ENCODE measurements around the gene GRIN2A. TPM values are rescaled to one million over a fixed set of nuclear protein-coding genes. Genes with fewer than 3 reads are reported as not detected.

GRIN2A gene
- polyA plus RNA-seq, 2 of the 4 experiments (the other 2 are of a cell fraction) = not detected

DNA sequence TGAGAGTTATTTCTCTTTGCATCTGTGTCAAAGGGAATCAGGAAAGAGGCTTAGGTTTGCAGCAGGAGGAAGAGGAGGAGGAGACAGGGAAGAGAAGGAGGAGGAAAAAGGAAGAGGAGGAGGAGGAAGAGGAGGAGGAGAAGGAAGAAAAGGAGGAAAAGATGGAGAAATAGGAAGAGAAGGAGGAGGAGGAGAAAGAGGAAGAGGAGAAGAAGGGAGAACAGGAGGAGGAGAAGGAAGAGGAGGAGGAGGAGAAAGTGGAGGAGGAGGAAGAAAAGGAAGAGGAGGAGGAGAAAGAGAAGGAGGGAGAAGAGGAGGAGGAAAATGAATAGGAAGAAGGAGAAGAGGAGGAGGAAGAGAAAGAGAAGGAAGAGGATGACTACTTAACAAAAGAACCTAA, 459.1 kb downstream of the GRIN2A start:
- ATAC-seq (no peak), DNase-seq (ENCODE audit: low read depth in 1 of 2, low spot score in 1 of 2) (no peak), FAIRE-seq (no peak)
- no peak overlapping the region for H3K4me2 ChIP-seq
- no peak for TF ChIP-seq BCL3 (IDR thresholded peaks at IDR 0.05)
- H3K27ac ChIP-seq = no peak overlapping the region
- no peaks in the 10 kb centered on the region for H3K4me1 ChIP-seq
- no peaks in the 10 kb centered on the region for H3K9me3 ChIP-seq
- H3K4me3 ChIP-seq = no peak overlapping the region
- CTCF ChIA-PET = interaction anchor here (1.5 kb wide), 1 partner anchor 19 kb away, joined by 3 read pairs; no protein-coding TSS in a partner anchor
- POLR2A ChIA-PET = no interaction called here

GRCh38 chr16:9713907-9714306, 468.3 kb downstream of the GRIN2A start:
- CTCF ChIA-PET = no interaction called here
- Histone ChIP-seq H3K9me3 (no peaks in the 10 kb centered on the region), H3K27ac (no peak overlapping the region), H3K4me3 (no peak overlapping the region), H3K4me1 (no peaks in the 10 kb centered on the region), H3K4me2 (no peak overlapping the region)
- no peak for FAIRE-seq
- TF ChIP-seq ZC3H11A (IDR thresholded peaks at IDR 0.05) (no peak), FOSB (CRISPR knock-in tag; IDR thresholded peaks at IDR 0.05) (no peak), MYC (IDR thresholded peaks at IDR 0.05; ENCODE audit: borderline replicate concordance, low read length) (no peak)
- DNase-seq (ENCODE audit: low read depth in 1 of 2, low spot score in 1 of 2) = no peak
- WGBS (ENCODE audit: missing lambda C conversion rate) = 8% methylated on average over 6 of the region's 6 CpGs
- no peak for ATAC-seq
- POLR2A ChIA-PET = no interaction called here

DNA sequence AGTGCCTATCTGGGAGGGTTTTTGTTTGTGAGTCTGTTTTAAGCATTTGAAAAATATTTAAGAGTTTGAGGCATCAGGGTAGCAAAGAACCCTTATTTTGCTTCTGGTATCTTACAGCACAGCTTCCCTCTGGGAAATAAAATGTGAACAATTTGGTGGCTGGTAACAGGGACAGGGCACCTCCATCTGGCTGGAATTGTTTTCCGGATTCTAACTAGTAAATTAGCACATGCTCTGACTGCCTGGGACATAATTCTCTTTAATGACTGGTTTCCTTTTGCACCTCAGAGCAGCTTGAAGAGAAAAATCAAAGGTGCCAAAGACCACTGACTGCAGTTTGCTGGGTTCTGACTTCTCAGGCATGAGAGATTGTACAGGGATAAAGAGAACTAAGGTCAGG, 469.1 kb downstream of the GRIN2A start:
- FAIRE-seq = no peak
- TF ChIP-seq HOXB5 (CRISPR knock-in tag; IDR thresholded peaks at IDR 0.05) = no peak
- no peak for TF ChIP-seq HDAC2 (IDR thresholded peaks at IDR 0.05)
- no peak for TF ChIP-seq ZFP36 (IDR thresholded peaks at IDR 0.05; ENCODE audit: borderline replicate concordance, partially characterized antibody)
- TF ChIP-seq TFCP2L1 (CRISPR knock-in tag; IDR thresholded peaks at IDR 0.05) = no peak
- TF ChIP-seq HES2 (IDR thresholded peaks at IDR 0.05) = no peak
- no peak for TF ChIP-seq PHF8 (IDR thresholded peaks at IDR 0.05; ENCODE audit: borderline replicate concordance, low read depth)
- no peak for TF ChIP-seq HOXB13 (CRISPR knock-in tag; IDR thresholded peaks at IDR 0.05; ENCODE audit: low read depth)
- TF ChIP-seq FOXS1 (CRISPR knock-in tag; IDR thresholded peaks at IDR 0.05) = no peak
- no peak for TF ChIP-seq BHLHE40 (IDR thresholded peaks at IDR 0.05; ENCODE audit: low read depth, low read length)
- TF ChIP-seq RARB (CRISPR knock-in tag; IDR thresholded peaks at IDR 0.05) = no peak
- no peak for TF ChIP-seq ZNF302 (CRISPR knock-in tag; IDR thresholded peaks at IDR 0.05)
- no peak for TF ChIP-seq CBX2 (IDR thresholded peaks at IDR 0.05; ENCODE audit: borderline replicate concordance, low read depth)
- TF ChIP-seq MAZ (IDR thresholded peaks at IDR 0.05; ENCODE audit: borderline replicate concordance, low read depth, low read length) = no peak
- TF ChIP-seq HOXA7 (CRISPR knock-in tag; IDR thresholded peaks at IDR 0.05) = no peak
- TF ChIP-seq JUN (IDR thresholded peaks at IDR 0.05) = no peak
- TF ChIP-seq ZSCAN20 (CRISPR knock-in tag; IDR thresholded peaks at IDR 0.05) = no peak
- TF ChIP-seq EHMT2 (IDR thresholded peaks at IDR 0.05; ENCODE audit: low read depth) = no peak
- no peak for TF ChIP-seq CHD2 (IDR thresholded peaks at IDR 0.05; ENCODE audit: low read length, partially characterized antibody)
- ChIA-PET POLR2A (no interaction called here), CTCF (no interaction called here)
- DNase-seq (ENCODE audit: low read depth in 1 of 2, low spot score in 1 of 2) = no peak
- H3K9me3 ChIP-seq = no peaks in the 10 kb centered on the region
- ATAC-seq = no peak
- no peak overlapping the region for H3K4me3 ChIP-seq
- 42% methylated on average over 1 of the region's 1 CpG for WGBS (ENCODE audit: missing lambda C conversion rate)
- no peak overlapping the region for H3K4me2 ChIP-seq
- no peak overlapping the region for H3K27ac ChIP-seq
- H3K4me1 ChIP-seq = no peaks in the 10 kb centered on the region
